ENCODE data around the gene P2RY2. TPM values are rescaled to one million over a fixed set of nuclear protein-coding genes. Genes with fewer than 3 reads are reported as not detected.

Gene P2RY2
- total and polyA plus RNA-seq, 9 of the 15 experiments (the other 6 are each of a cell fraction or from before 2014, with no cell fraction given), result not detected

DNA sequence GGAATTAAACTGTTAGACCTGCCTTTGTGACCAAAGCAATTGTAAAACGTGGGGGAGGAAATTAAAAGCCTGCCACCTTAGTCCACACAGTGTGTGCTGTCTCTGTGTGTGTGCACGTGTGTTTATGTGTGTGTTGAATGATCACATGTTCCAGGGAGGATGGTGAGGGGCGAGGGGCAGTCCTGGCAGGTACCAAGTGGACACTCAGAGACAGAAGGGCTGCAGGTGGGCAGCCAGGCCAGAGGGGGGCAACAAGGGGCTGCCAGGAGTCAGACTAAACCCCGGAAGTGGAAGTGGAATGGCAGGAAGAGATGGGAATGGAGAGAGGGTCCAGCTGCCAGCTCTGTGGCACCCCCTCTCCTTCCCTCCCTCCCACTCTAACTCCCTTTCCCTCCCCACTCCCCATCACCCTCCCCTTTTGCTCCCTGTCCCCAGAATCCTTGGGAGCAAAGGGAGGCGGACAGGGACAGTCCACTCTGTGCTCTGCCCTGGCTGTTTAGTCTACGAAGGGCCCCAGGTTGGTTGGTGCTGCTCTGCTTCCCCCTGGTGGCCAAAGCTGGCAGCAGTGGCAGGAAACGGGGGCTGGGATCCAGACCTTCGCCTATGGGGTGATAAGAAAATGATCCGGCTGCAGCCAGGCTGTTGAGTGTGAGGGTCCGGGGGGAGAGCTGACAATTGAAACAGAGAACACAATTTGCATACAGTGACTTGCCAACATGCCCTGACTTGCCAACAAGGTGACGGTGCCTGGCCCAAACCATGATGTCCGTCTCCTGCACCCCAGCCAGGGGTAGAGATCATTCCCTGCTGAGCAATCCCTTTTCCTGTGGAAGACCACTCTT is 24.4 kb downstream of the P2RY2 start (continued):
- TF ChIP-seq RAD51 (IDR thresholded peaks at IDR 0.05; ENCODE audit: borderline replicate concordance, low read depth) (no peak), SREBF2 (CRISPR knock-in tag; IDR thresholded peaks at IDR 0.05) (no peak), ARID2 (IDR thresholded peaks at IDR 0.05) (no peak), TBL1XR1 (IDR thresholded peaks at IDR 0.05; ENCODE audit: low read length in 2 of 2) (no peak), ZNF75A (CRISPR knock-in tag; IDR thresholded peaks at IDR 0.05) (no peak), ESRRA (IDR thresholded peaks at IDR 0.05; ENCODE audit: borderline replicate concordance, low read depth) (no peak), MIER1 (IDR thresholded peaks at IDR 0.05; ENCODE audit: low read depth) (no peak), ZNF134 (CRISPR knock-in tag; conservative IDR thresholded peaks at IDR 0.05) (no peak), ZNF785 (CRISPR knock-in tag; IDR thresholded peaks at IDR 0.05) (no peak), FOSL1 (tag; conservative IDR thresholded peaks at IDR 0.05) (0 out of 2 replicates have a peak, but pooled peaks have one; percentile 17), RBM17 (IDR thresholded peaks at IDR 0.05; ENCODE audit: borderline replicate concordance, low read depth, low read length) (no peak), ZNF561 (CRISPR knock-in tag; conservative IDR thresholded peaks at IDR 0.05) (no peak), RB1 (IDR thresholded peaks at IDR 0.05; ENCODE audit: low read depth) (0 out of 2 replicates have a peak, but pooled peaks have one; percentile 55), ZC3H11A (IDR thresholded peaks at IDR 0.05; ENCODE audit: low read depth, low read length) (no peak)
- TF ChIP-seq, protein P1, sequence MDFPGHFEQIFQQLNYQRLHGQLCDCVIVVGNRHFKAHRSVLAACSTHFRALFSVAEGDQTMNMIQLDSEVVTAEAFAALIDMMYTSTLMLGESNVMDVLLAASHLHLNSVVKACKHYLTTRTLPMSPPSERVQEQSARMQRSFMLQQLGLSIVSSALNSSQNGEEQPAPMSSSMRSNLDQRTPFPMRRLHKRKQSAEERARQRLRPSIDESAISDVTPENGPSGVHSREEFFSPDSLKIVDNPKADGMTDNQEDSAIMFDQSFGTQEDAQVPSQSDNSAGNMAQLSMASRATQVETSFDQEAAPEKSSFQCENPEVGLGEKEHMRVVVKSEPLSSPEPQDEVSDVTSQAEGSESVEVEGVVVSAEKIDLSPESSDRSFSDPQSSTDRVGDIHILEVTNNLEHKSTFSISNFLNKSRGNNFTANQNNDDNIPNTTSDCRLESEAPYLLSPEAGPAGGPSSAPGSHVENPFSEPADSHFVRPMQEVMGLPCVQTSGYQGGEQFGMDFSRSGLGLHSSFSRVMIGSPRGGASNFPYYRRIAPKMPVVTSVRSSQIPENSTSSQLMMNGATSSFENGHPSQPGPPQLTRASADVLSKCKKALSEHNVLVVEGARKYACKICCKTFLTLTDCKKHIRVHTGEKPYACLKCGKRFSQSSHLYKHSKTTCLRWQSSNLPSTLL (IDR thresholded peaks at IDR 0.05), result no peak
- TF ChIP-seq, protein P2, sequence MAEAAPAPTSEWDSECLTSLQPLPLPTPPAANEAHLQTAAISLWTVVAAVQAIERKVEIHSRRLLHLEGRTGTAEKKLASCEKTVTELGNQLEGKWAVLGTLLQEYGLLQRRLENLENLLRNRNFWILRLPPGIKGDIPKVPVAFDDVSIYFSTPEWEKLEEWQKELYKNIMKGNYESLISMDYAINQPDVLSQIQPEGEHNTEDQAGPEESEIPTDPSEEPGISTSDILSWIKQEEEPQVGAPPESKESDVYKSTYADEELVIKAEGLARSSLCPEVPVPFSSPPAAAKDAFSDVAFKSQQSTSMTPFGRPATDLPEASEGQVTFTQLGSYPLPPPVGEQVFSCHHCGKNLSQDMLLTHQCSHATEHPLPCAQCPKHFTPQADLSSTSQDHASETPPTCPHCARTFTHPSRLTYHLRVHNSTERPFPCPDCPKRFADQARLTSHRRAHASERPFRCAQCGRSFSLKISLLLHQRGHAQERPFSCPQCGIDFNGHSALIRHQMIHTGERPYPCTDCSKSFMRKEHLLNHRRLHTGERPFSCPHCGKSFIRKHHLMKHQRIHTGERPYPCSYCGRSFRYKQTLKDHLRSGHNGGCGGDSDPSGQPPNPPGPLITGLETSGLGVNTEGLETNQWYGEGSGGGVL (CRISPR knock-in tag; IDR thresholded peaks at IDR 0.05), result no peak
- TF ChIP-seq, protein P3, sequence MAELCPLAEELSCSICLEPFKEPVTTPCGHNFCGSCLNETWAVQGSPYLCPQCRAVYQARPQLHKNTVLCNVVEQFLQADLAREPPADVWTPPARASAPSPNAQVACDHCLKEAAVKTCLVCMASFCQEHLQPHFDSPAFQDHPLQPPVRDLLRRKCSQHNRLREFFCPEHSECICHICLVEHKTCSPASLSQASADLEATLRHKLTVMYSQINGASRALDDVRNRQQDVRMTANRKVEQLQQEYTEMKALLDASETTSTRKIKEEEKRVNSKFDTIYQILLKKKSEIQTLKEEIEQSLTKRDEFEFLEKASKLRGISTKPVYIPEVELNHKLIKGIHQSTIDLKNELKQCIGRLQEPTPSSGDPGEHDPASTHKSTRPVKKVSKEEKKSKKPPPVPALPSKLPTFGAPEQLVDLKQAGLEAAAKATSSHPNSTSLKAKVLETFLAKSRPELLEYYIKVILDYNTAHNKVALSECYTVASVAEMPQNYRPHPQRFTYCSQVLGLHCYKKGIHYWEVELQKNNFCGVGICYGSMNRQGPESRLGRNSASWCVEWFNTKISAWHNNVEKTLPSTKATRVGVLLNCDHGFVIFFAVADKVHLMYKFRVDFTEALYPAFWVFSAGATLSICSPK (IDR thresholded peaks at IDR 0.05; ENCODE audit: borderline replicate concordance), result no peak
- TF ChIP-seq, protein P4, sequence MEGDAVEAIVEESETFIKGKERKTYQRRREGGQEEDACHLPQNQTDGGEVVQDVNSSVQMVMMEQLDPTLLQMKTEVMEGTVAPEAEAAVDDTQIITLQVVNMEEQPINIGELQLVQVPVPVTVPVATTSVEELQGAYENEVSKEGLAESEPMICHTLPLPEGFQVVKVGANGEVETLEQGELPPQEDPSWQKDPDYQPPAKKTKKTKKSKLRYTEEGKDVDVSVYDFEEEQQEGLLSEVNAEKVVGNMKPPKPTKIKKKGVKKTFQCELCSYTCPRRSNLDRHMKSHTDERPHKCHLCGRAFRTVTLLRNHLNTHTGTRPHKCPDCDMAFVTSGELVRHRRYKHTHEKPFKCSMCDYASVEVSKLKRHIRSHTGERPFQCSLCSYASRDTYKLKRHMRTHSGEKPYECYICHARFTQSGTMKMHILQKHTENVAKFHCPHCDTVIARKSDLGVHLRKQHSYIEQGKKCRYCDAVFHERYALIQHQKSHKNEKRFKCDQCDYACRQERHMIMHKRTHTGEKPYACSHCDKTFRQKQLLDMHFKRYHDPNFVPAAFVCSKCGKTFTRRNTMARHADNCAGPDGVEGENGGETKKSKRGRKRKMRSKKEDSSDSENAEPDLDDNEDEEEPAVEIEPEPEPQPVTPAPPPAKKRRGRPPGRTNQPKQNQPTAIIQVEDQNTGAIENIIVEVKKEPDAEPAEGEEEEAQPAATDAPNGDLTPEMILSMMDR (IDR thresholded peaks at IDR 0.05 in 2 of 3, conservative IDR thresholded peaks at IDR 0.05 in 1 of 3; ENCODE audit: insufficient read depth in 2 of 3, low read depth in 1 of 3, low read length in 3 of 3), result peak; percentile 83 to 89 (median 88)
- TF ChIP-seq, protein P5, sequence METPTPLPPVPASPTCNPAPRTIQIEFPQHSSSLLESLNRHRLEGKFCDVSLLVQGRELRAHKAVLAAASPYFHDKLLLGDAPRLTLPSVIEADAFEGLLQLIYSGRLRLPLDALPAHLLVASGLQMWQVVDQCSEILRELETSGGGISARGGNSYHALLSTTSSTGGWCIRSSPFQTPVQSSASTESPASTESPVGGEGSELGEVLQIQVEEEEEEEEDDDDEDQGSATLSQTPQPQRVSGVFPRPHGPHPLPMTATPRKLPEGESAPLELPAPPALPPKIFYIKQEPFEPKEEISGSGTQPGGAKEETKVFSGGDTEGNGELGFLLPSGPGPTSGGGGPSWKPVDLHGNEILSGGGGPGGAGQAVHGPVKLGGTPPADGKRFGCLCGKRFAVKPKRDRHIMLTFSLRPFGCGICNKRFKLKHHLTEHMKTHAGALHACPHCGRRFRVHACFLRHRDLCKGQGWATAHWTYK (CRISPR knock-in tag; IDR thresholded peaks at IDR 0.05), result no peak

All from K562 (cell line).